Glutamatergic neuron (in vitro differentiated cells): ENCODE results near the gene RPL22. TPM values are rescaled to one million over a fixed set of nuclear protein-coding genes. Genes with fewer than 3 reads are reported as not detected.

Experiments used
- DNase-seq: peaks from one replicate; pipeline ENCODE4 v3.0.0; 2022
- H3K27ac Mint-ChIP-seq: one replicate; pipeline ENCODE4 v1.8.0; 2020; ENCODE audit warnings: mild to moderate bottlenecking, mixed read lengths, inconsistent platforms; ENCODE audit not compliant: unreplicated experiment
- H3K27me3 Mint-ChIP-seq: one replicate; pipeline ENCODE4 v1.8.0; 2020; ENCODE audit warnings: mild to moderate bottlenecking, moderate library complexity, mixed read lengths, inconsistent platforms; ENCODE audit not compliant: unreplicated experiment
- H3K36me3 Mint-ChIP-seq: one replicate; pipeline ENCODE4 v1.8.0; 2020; ENCODE audit warnings: mild to moderate bottlenecking, mixed read lengths, inconsistent platforms; ENCODE audit not compliant: unreplicated experiment
- H3K4me1 Mint-ChIP-seq: one replicate; pipeline ENCODE4 v1.8.0; 2020; ENCODE audit warnings: mild to moderate bottlenecking, low read depth, mixed read lengths, inconsistent platforms; ENCODE audit not compliant: unreplicated experiment
- H3K4me3 Mint-ChIP-seq: one replicate; pipeline ENCODE4 v1.8.0; 2020; ENCODE audit warnings: mild to moderate bottlenecking, mixed read lengths, inconsistent platforms; ENCODE audit not compliant: unreplicated experiment
- H3K9me3 Mint-ChIP-seq: one replicate; pipeline ENCODE4 v1.8.0; 2020; ENCODE audit warnings: mild to moderate bottlenecking, moderate library complexity, mixed read lengths, inconsistent platforms; ENCODE audit not compliant: unreplicated experiment
- total RNA-seq: library from RNA; stranded (reverse); fragmentation: NEBNext Ultra II Directional; extraction: Animal tissue kit (Norgen Biotek cat#: 25700); gene quantifications from one replicate; pipeline ENCODE4 v1.2.1, GENCODE V29; 2021; ENCODE audit not compliant: unreplicated experiment
- TF ChIP-seq, protein P1 (sequence below): fragments of 200-600 bp; sonication (generic); IDR thresholded peaks from one replicate; pipeline ENCODE4 v1.5.0; 2021; ENCODE audit not compliant: partially characterized antibody, unreplicated experiment

RPL22 gene
- total RNA-seq, 1 donor from 2014 or later, result 275 TPM

DNA sequence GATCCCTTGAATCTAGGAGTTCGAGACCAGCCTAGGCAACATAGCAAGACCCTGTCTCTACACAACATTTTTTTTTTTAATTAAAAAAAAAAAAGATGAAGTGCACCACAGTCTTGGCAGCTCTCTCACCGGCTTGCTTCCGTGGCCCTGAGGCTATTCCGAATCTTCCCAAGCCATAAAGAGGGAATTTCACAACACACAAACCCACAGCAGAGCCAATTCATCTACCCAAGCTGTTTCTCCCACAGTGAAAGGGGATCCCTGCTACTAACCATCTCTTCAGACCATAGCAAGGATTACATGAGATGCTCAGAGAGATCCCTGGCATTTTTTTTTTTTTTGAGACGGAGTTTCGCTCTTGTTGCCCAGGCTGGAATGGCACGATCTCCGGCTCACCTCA, 10.9 kb downstream of the RPL22 start:
- Mint-ChIP-seq H3K4me3 (no peak overlapping the region), H3K9me3 (no peaks in the 10 kb centered on the region), H3K27ac (no peak overlapping the region), H3K36me3 (peaks cover 5% of the 10 kb centered on the region), H3K27me3 (no peaks in the 10 kb centered on the region), H3K4me1 (no peaks in the 10 kb centered on the region)
- TF ChIP-seq, protein P1, sequence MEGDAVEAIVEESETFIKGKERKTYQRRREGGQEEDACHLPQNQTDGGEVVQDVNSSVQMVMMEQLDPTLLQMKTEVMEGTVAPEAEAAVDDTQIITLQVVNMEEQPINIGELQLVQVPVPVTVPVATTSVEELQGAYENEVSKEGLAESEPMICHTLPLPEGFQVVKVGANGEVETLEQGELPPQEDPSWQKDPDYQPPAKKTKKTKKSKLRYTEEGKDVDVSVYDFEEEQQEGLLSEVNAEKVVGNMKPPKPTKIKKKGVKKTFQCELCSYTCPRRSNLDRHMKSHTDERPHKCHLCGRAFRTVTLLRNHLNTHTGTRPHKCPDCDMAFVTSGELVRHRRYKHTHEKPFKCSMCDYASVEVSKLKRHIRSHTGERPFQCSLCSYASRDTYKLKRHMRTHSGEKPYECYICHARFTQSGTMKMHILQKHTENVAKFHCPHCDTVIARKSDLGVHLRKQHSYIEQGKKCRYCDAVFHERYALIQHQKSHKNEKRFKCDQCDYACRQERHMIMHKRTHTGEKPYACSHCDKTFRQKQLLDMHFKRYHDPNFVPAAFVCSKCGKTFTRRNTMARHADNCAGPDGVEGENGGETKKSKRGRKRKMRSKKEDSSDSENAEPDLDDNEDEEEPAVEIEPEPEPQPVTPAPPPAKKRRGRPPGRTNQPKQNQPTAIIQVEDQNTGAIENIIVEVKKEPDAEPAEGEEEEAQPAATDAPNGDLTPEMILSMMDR, result no peak
- no peak for DNase-seq

DNA sequence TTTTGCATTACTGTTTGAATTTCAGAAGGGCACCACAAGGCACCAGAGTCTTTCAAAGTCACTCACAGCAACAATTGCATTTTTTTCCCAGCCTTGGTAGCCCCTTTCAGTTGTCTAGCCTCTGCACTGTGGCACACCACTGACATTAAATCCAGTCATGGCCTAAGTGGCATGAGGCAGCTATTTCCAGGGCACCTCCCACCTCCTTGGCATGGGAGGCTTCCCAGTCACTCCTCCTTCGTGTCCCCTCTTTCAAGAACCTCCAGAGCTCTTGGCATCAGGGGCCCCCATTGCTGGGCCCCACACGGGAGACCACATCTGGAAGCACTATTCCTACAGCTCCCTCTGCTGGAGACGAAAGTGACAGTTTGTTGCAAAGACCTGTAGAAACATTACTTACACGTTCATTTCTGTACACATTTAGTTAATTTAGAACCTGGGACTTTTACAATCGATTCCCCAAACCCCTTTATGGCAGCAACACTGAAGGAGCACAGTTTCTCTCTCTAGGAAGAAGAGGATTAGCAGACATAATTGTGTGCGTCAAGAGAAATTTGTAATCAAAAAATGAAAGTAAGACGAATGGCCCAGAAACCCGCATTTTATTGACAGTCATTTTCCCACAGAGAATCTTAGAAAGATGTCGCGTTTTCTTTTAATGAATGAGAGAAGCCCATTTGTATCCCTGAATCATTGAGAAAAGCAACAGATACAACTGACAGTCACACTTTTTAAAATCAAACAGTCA, 13.6 kb downstream of the RPL22 start:
- Mint-ChIP-seq H3K9me3 (peaks cover 4% of the 10 kb centered on the region), H3K36me3 (no peaks in the 10 kb centered on the region), H3K4me3 (no peak overlapping the region), H3K27me3 (peaks cover 10% of the 10 kb centered on the region), H3K27ac (no peak overlapping the region), H3K4me1 (peaks cover 3% of the 10 kb centered on the region)
- no peak for DNase-seq
- TF ChIP-seq, protein P1, result peak; percentile 57

DNA sequence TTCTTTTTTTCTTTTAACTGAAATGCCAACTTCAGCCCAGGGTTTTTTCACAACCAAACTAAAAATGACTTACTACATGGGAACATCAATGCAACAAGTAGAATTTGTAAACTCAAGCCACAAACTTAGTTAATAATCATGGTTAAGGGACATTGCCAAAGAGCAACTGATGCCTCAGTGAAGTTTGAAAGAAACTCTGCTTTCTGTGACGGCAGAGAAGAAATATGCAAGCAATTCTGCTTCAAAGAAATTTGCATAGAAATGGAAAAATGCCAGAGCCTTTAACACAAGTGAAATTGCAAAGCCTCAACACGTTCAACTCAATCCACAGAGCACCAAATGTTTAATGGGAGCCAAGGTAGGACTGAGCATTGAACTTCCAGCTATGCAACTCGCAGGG, 14.2 kb downstream of the RPL22 start:
- Mint-ChIP-seq H3K4me3 (no peak overlapping the region), H3K27ac (no peak overlapping the region), H3K27me3 (peaks cover 10% of the 10 kb centered on the region), H3K9me3 (peaks cover 4% of the 10 kb centered on the region), H3K36me3 (no peaks in the 10 kb centered on the region), H3K4me1 (peaks cover 3% of the 10 kb centered on the region)
- TF ChIP-seq, protein P1, result no peak
- DNase-seq, result no peak

DNA sequence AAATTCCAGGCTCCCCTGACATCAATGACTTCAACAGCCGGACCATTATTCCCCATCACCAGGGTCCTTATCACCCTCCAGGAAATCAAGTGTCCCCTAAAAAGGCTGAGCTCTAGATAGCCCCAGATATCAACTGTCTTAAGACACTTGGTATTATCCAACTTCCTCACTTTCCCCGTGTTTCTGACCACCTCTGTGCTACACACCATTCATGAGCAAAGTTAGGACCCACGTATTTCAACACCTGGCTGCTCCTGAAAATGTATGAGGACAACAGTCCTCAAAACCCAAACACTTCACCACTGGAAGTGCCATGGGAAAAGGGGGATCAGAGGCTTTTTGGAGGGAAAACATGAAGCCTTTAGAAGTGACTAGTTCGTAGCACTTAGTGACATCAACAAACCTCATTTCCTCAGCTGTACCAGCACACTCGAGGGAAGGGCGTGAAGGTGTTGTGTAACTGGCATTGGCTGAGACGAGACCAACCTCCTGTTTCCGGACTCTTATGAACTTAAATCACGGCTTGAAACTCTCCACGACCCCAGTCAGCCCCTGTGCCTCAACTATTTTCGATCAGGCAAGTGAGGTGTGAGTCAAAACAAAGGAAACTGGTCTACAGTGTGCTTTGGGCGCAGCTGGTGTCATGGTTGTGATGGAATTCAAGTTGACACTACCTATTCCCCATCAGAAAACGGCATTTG, 15.2 kb downstream of the RPL22 start:
- TF ChIP-seq, protein P1, result no peak
- Mint-ChIP-seq H3K27me3 (peaks cover 10% of the 10 kb centered on the region), H3K9me3 (peaks cover 4% of the 10 kb centered on the region), H3K27ac (no peak overlapping the region), H3K4me1 (peaks cover 3% of the 10 kb centered on the region), H3K4me3 (no peak overlapping the region), H3K36me3 (no peaks in the 10 kb centered on the region)
- DNase-seq, result no peak

DNA sequence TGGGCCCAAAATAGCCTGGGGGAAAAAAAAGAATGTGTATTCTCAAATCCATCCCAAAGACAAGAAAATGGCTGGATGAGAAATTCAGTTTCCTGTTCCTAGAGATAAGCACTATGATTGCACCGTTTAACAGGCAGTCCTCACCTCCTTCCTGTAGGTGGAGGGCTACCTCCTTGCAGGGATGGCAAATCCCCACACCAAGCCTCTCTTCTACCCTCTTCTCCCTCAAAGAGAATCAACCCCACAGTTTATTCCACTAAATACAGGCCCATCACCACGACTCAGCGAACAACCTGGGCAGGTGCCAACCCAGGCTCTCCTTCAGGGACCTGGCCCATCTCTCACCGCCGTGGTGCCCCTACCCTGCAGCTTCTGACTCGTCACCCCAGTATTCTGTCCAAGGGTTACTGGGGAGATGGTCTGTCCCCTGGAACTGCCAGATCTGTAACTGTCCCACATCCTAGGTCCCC, 15.8 kb downstream of the RPL22 start:
- H3K27me3 Mint-ChIP-seq, result peaks cover 12% of the 10 kb centered on the region
- no peaks in the 10 kb centered on the region for H3K36me3 Mint-ChIP-seq
- peaks cover 3% of the 10 kb centered on the region for H3K4me1 Mint-ChIP-seq
- H3K4me3 Mint-ChIP-seq, result no peak overlapping the region
- TF ChIP-seq, protein P1, result no peak
- DNase-seq, result no peak
- peaks cover 4% of the 10 kb centered on the region for H3K9me3 Mint-ChIP-seq
- H3K27ac Mint-ChIP-seq, result peak overlapping the region; percentile 8
